GM12891 (cell line): Measurements from ENCODE around the gene GARIN3.

Experiments
- POLR2A ChIP-seq: IDR thresholded peaks from 2 replicates; pipeline ENCODE4 v1.6.1; 2011; ENCODE audit warnings: low read depth, low read length, control low read depth
- POLR2AphosphoS5 ChIP-seq: IDR thresholded peaks from 2 replicates; pipeline ENCODE4 v1.6.1; 2011; ENCODE audit warnings: low read depth, low read length, control low read depth
- TAF1 ChIP-seq: IDR thresholded peaks from 2 replicates; pipeline ENCODE4 v1.6.1; 2011; ENCODE audit warnings: low read depth, low read length, control low read depth

DNA sequence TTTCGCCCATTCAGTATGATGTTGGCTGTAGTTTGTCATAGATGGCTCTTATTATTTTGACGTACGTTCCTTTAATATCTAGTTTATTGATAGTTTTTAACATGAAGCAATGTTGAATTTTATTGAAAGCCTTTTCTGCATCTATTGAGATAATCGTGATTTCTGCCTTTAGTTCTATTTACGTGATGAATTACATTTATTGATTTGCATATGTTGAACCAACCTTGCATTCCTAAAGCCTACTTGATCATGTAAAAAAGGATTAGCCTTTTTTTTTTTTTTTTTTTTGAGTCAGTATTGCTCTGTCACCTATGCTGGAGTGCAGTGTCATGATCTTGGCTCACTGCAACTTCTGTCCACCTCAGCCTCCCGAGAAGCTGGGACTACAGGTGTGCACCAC is 39.6 kb upstream of the GARIN3 start:
- no peak for TF ChIP-seq POLR2A
- no peak for TF ChIP-seq TAF1
- no peak for TF ChIP-seq POLR2AphosphoS5
